Mesothelial cell of epicardium (in vitro differentiated cells): ENCODE results near the gene MSH3. TPM values are rescaled to one million over a fixed set of nuclear protein-coding genes. Genes with fewer than 3 reads are reported as not detected.
"Not testable (repeated sequence)": the region's sequence is repeated elsewhere in the genome, so short reads cannot be mapped to it uniquely, and the experiment has no call there.

Experiments used
- DNase-seq, 2 experiments: peaks; one replicate each; pipeline ENCODE4 v3.0.0; 2021; ENCODE audit warnings: low spot score in 2 of 2; ENCODE audit not compliant: unreplicated experiment in 2 of 2
- H3K27ac Mint-ChIP-seq: 2 replicates; pipeline ENCODE4 v1.8.0; 2021; ENCODE audit warnings: mixed read lengths
- H3K27me3 Mint-ChIP-seq: 2 replicates; pipeline ENCODE4 v1.8.0; 2021; ENCODE audit warnings: low read depth, mixed read lengths
- H3K36me3 Mint-ChIP-seq: 2 replicates; pipeline ENCODE4 v1.8.0; 2021; ENCODE audit warnings: mixed read lengths
- H3K4me1 Mint-ChIP-seq: 2 replicates; pipeline ENCODE4 v1.8.0; 2021; ENCODE audit warnings: mixed read lengths
- H3K4me3 Mint-ChIP-seq: 2 replicates; pipeline ENCODE4 v1.8.0; 2021; ENCODE audit warnings: mild to moderate bottlenecking, moderate library complexity, mixed read lengths
- H3K9me3 Mint-ChIP-seq: 2 replicates; pipeline ENCODE4 v1.8.0; 2021; ENCODE audit warnings: mixed read lengths
- CTCF ChIP-seq: fragments of 200-600 bp; sonication (generic); IDR thresholded peaks from one replicate; pipeline ENCODE4 v1.5.0; 2021; ENCODE audit warnings: antibody characterized with exemption; ENCODE audit not compliant: unreplicated experiment
- total RNA-seq: library from RNA; stranded (reverse); gene quantifications from 3 replicates; pipeline ENCODE4 v1.2.1, GENCODE V29; 2021

Gene MSH3
- total RNA-seq, 1 donor from 2014 or later, result 18.4 TPM

GRCh38 chr5:80739057-80739456, 84.6 kb downstream of the MSH3 start:
- Mint-ChIP-seq H3K4me3 (no peak overlapping the region), H3K9me3 (peaks cover 2% of the 10 kb centered on the region), H3K36me3 (peaks cover 38% of the 10 kb centered on the region), H3K27me3 (no peaks in the 10 kb centered on the region), H3K4me1 (no peaks in the 10 kb centered on the region), H3K27ac (no peak overlapping the region)
- TF ChIP-seq CTCF, result no peak
- no peak for DNase-seq

- DNase-seq, result no peak
- H3K36me3 Mint-ChIP-seq, result peaks cover 40% of the 10 kb centered on the region
- H3K4me3 Mint-ChIP-seq, result no peak overlapping the region
- TF ChIP-seq CTCF, result no peak
- H3K27ac Mint-ChIP-seq, result no peak overlapping the region
- peaks cover 6% of the 10 kb centered on the region for H3K9me3 Mint-ChIP-seq
- no peaks in the 10 kb centered on the region for H3K4me1 Mint-ChIP-seq
- H3K27me3 Mint-ChIP-seq, result no peaks in the 10 kb centered on the region
Measured at GRCh38 chr5:80739496-80739895, 85.0 kb downstream of the MSH3 start.

GRCh38 chr5:80739898-80740297, 85.4 kb downstream of the MSH3 start:
- no peak overlapping the region for H3K4me3 Mint-ChIP-seq
- no peak for DNase-seq
- TF ChIP-seq CTCF, result no peak
- peaks cover 41% of the 10 kb centered on the region for H3K36me3 Mint-ChIP-seq
- peaks cover 10% of the 10 kb centered on the region for H3K9me3 Mint-ChIP-seq
- H3K27ac Mint-ChIP-seq, result no peak overlapping the region
- no peaks in the 10 kb centered on the region for H3K4me1 Mint-ChIP-seq
- no peaks in the 10 kb centered on the region for H3K27me3 Mint-ChIP-seq

- Mint-ChIP-seq H3K9me3 (peaks cover 13% of the 10 kb centered on the region), H3K36me3 (peaks cover 45% of the 10 kb centered on the region)
- H3K4me3 Mint-ChIP-seq, H3K27ac Mint-ChIP-seq, H3K4me1 Mint-ChIP-seq, DNase-seq, H3K27me3 Mint-ChIP-seq: not testable (repeated sequence)
Measured at GRCh38 chr5:80740488-80740887, 86.0 kb downstream of the MSH3 start.

GRCh38 chr5:80740999-80741398, 86.5 kb downstream of the MSH3 start:
- no peak overlapping the region for H3K27ac Mint-ChIP-seq
- peaks cover 13% of the 10 kb centered on the region for H3K9me3 Mint-ChIP-seq
- no peaks in the 10 kb centered on the region for H3K4me1 Mint-ChIP-seq
- no peak for TF ChIP-seq CTCF
- no peak for DNase-seq
- H3K27me3 Mint-ChIP-seq, result no peaks in the 10 kb centered on the region
- no peak overlapping the region for H3K4me3 Mint-ChIP-seq
- H3K36me3 Mint-ChIP-seq, result peaks cover 50% of the 10 kb centered on the region

- no peak for TF ChIP-seq CTCF
- no peaks in the 10 kb centered on the region for H3K27me3 Mint-ChIP-seq
- H3K4me1 Mint-ChIP-seq, result no peaks in the 10 kb centered on the region
- H3K4me3 Mint-ChIP-seq, result no peak overlapping the region
- H3K36me3 Mint-ChIP-seq, result peaks cover 67% of the 10 kb centered on the region
- H3K9me3 Mint-ChIP-seq, result peaks cover 19% of the 10 kb centered on the region
- no peak overlapping the region for H3K27ac Mint-ChIP-seq
- no peak for DNase-seq
Measured at GRCh38 chr5:80744149-80744548, 89.7 kb downstream of the MSH3 start.
